Uterus (tissue), 2 donors: ENCODE results near the gene DHFR.

Source experiments
- CTCF ChIP-seq, 4 experiments: fragments of 200-600 bp in 2 of 4; fragments of 450-650 bp in 2 of 4; sonication (generic) in 2 of 4; IDR thresholded peaks; one replicate each; pipeline ENCODE4 v1.5.1; 2016 to 2019; ENCODE audit warnings: antibody characterized with exemption in 4 of 4, mild to moderate bottlenecking in 2 of 4, moderate library complexity in 1 of 4
- POLR2A ChIP-seq, 2 donors: fragments of 450-650 bp; IDR thresholded peaks; one replicate each; pipeline ENCODE4 v1.6.1; 2016; ENCODE audit warnings: antibody characterized with exemption in 2 of 2, mild to moderate bottlenecking in 1 of 2, moderate library complexity in 1 of 2

DNA sequence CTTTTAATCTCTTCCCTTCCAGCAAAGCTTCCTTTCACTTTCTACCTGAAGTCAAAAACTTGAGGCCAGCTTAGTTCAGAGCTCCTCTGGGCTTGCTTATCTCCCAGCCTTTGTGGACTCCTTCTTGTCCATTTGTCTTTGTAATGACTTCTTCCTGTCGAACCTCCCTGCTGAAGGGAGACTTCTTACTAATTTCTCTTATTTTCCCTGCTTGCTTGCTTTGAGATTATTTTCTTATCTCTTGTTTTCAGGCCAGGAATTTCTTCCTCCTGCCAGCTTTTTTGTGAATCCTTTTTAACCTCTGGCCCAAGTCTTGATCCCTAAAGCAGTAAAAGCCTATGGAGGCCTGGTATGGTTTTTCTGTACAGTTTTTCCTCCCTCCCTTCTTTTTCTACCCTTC lies 46.8 kb upstream of the DHFR start:
- TF ChIP-seq POLR2A (IDR thresholded peaks at IDR 0.05) (no peak), CTCF (IDR thresholded peaks at IDR 0.05) (no peak)
